ENCODE data around the gene MSI2. TPM values are rescaled to one million over a fixed set of nuclear protein-coding genes. Genes with fewer than 3 reads are reported as not detected.
"Not testable (repeated sequence)": the region's sequence is repeated elsewhere in the genome, so short reads cannot be mapped to it uniquely, and the experiment has no call there.

The MSI2 gene
- total and polyA plus RNA-seq, 7 experiments from 2014 or later: 3.3 to 169 (median 125) TPM

- CTCF ChIA-PET, POLR2A ChIA-PET: not testable (repeated sequence)
Measured at GRCh38 chr17:57300592-57300991, 44.3 kb downstream of the MSI2 start.

GRCh38 chr17:57302690-57303465 lies 46.6 kb downstream of the MSI2 start:
- CTCF ChIA-PET: interaction anchor here (0.6 kb wide), 1 partner anchor 117 kb away, joined by 4 read pairs; no protein-coding TSS in a partner anchor
- no peak for DNase-seq
- H3K27me3 ChIP-seq (ENCODE audit: control insufficient read depth in 2 of 2, insufficient read depth in 2 of 2, low read length in 2 of 2): no peaks in the 10 kb centered on the region
- no peak overlapping the region for H3K27ac ChIP-seq (ENCODE audit: low read depth, low read length)
- no peaks in the 10 kb centered on the region for H3K4me1 ChIP-seq (ENCODE audit: control insufficient read depth in 2 of 2, insufficient read depth in 2 of 2, low read length in 2 of 2)
- peaks cover 0 to 10% (median 0%) of the 10 kb centered on the region in 3 experiments for H3K36me3 ChIP-seq (ENCODE audit: control insufficient read depth in 2 of 3, insufficient read depth in 3 of 3, low read length in 3 of 3)
- Mint-ChIP-seq H3K9me3 (peaks cover 0 to 18% (median 0%) of the 10 kb centered on the region in 11 donors), H3K4me1 (peaks cover 19 to 56% (median 34%) of the 10 kb centered on the region in 7 donors), H3K4me3 (no peak overlapping the region), H3K36me3 (peaks cover 18 to 57% (median 39%) of the 10 kb centered on the region in 5 donors), H3K27me3 (no peaks in the 10 kb centered on the region), H3K27ac (no peak overlapping the region)
- POLR2A ChIA-PET: no interaction called here
- H3K4me3 ChIP-seq (ENCODE audit: low read length): no peak overlapping the region
- no peaks in the 10 kb centered on the region for H3K9me3 ChIP-seq (ENCODE audit: control insufficient read depth in 2 of 3, low read length in 3 of 3)
- intact Hi-C loops (cut with micrococcal nuclease): no loop called here
- ATAC-seq: no peak

More at GRCh38 chr17:57300592-57300991, 44.3 kb downstream of the MSI2 start:
- H3K36me3 Mint-ChIP-seq: peaks cover 19 to 58% (median 44%) of the 10 kb centered on the region in 5 donors
- H3K4me3 ChIP-seq (ENCODE audit: low read length); H3K4me3 Mint-ChIP-seq; intact Hi-C loops (cut with micrococcal nuclease); H3K4me1 ChIP-seq (ENCODE audit: control insufficient read depth in 2 of 2, insufficient read depth in 2 of 2, low read length in 2 of 2); DNase-seq; H3K9me3 ChIP-seq (ENCODE audit: control insufficient read depth in 2 of 3, low read length in 3 of 3); H3K27ac ChIP-seq (ENCODE audit: low read depth, low read length); ATAC-seq; H3K27me3 ChIP-seq (ENCODE audit: control insufficient read depth in 2 of 2, insufficient read depth in 2 of 2, low read length in 2 of 2); H3K27me3 Mint-ChIP-seq: not testable (repeated sequence)
- peaks cover 0 to 17% (median 0%) of the 10 kb centered on the region in 3 experiments for H3K36me3 ChIP-seq (ENCODE audit: control insufficient read depth in 2 of 3, insufficient read depth in 3 of 3, low read length in 3 of 3)
- H3K27ac Mint-ChIP-seq: peak overlapping the region in 1 of 9 donors; percentile 29
- peaks cover 0 to 24% (median 0%) of the 10 kb centered on the region in 11 donors for H3K9me3 Mint-ChIP-seq
- H3K4me1 Mint-ChIP-seq: peaks cover 21 to 49% (median 31%) of the 10 kb centered on the region in 7 donors

GRCh38 chr17:57305144-57305728 lies 48.9 kb downstream of the MSI2 start:
- H3K27me3 ChIP-seq (ENCODE audit: control insufficient read depth in 2 of 2, insufficient read depth in 2 of 2, low read length in 2 of 2): no peaks in the 10 kb centered on the region
- Mint-ChIP-seq H3K4me1 (peaks cover 17 to 61% (median 41%) of the 10 kb centered on the region in 7 donors), H3K27ac (peak overlapping the region in 1 of 9 donors; percentile 59), H3K9me3 (peaks cover 0 to 6% (median 0%) of the 10 kb centered on the region in 11 donors), H3K4me3 (no peak overlapping the region), H3K36me3 (peaks cover 9 to 47% (median 25%) of the 10 kb centered on the region in 5 donors), H3K27me3 (no peaks in the 10 kb centered on the region)
- H3K4me3 ChIP-seq (ENCODE audit: low read length): no peak overlapping the region
- ChIA-PET POLR2A (no interaction called here), CTCF (no interaction called here)
- no peaks in the 10 kb centered on the region for H3K36me3 ChIP-seq (ENCODE audit: control insufficient read depth in 2 of 3, insufficient read depth in 3 of 3, low read length in 3 of 3)
- H3K4me1 ChIP-seq (ENCODE audit: control insufficient read depth in 2 of 2, insufficient read depth in 2 of 2, low read length in 2 of 2): no peaks in the 10 kb centered on the region
- no peaks in the 10 kb centered on the region for H3K9me3 ChIP-seq (ENCODE audit: control insufficient read depth in 2 of 3, low read length in 3 of 3)
- intact Hi-C loops (cut with micrococcal nuclease): no loop called here
- DNase-seq (no peak), ATAC-seq (no peak)
- no peak overlapping the region for H3K27ac ChIP-seq (ENCODE audit: low read depth, low read length)

GRCh38 chr17:57305908-57306504 lies 49.7 kb downstream of the MSI2 start:
- Mint-ChIP-seq H3K27me3 (no peaks in the 10 kb centered on the region), H3K27ac (peak overlapping the region in 1 of 9 donors; percentile 18), H3K36me3 (peaks cover 4 to 42% (median 17%) of the 10 kb centered on the region in 5 donors), H3K4me1 (peaks cover 16 to 66% (median 39%) of the 10 kb centered on the region in 7 donors), H3K9me3 (peaks cover 0 to 3% (median 0%) of the 10 kb centered on the region in 11 donors), H3K4me3 (no peak overlapping the region)
- Histone ChIP-seq H3K9me3 (ENCODE audit: control insufficient read depth in 2 of 3, low read length in 3 of 3) (no peaks in the 10 kb centered on the region), H3K27me3 (ENCODE audit: control insufficient read depth in 2 of 2, insufficient read depth in 2 of 2, low read length in 2 of 2) (no peaks in the 10 kb centered on the region), H3K4me1 (ENCODE audit: control insufficient read depth in 2 of 2, insufficient read depth in 2 of 2, low read length in 2 of 2) (no peaks in the 10 kb centered on the region), H3K27ac (ENCODE audit: low read depth, low read length) (no peak overlapping the region), H3K36me3 (ENCODE audit: control insufficient read depth in 2 of 3, insufficient read depth in 3 of 3, low read length in 3 of 3) (no peaks in the 10 kb centered on the region), H3K4me3 (ENCODE audit: low read length) (no peak overlapping the region)
- intact Hi-C loops (cut with micrococcal nuclease): no loop called here
- no peak for DNase-seq
- CTCF ChIA-PET: interaction anchor here (1.0 kb wide), 1 partner anchor 63 kb away, joined by 3 read pairs; no protein-coding TSS in a partner anchor
- ATAC-seq: no peak
- POLR2A ChIA-PET: no interaction called here

- peak overlapping the region in 1 of 9 donors; percentile 13 for H3K27ac Mint-ChIP-seq
- intact Hi-C loops (cut with micrococcal nuclease): no loop called here
- DNase-seq (no peak), ATAC-seq (no peak)
- no peak overlapping the region for H3K4me3 Mint-ChIP-seq
- no peaks in the 10 kb centered on the region for H3K27me3 ChIP-seq (ENCODE audit: control insufficient read depth in 2 of 2, insufficient read depth in 2 of 2, low read length in 2 of 2)
- H3K4me1 ChIP-seq (ENCODE audit: control insufficient read depth in 2 of 2, insufficient read depth in 2 of 2, low read length in 2 of 2): no peaks in the 10 kb centered on the region
- H3K36me3 Mint-ChIP-seq: peaks cover 4 to 30% (median 11%) of the 10 kb centered on the region in 5 donors
- no peaks in the 10 kb centered on the region for H3K9me3 Mint-ChIP-seq
- peaks cover 19 to 60% (median 28%) of the 10 kb centered on the region in 7 donors for H3K4me1 Mint-ChIP-seq
- no peak overlapping the region for H3K4me3 ChIP-seq (ENCODE audit: low read length)
- H3K9me3 ChIP-seq (ENCODE audit: control insufficient read depth in 2 of 3, low read length in 3 of 3): no peaks in the 10 kb centered on the region
- POLR2A ChIA-PET: no interaction called here
- no peaks in the 10 kb centered on the region for H3K27me3 Mint-ChIP-seq
- no peak overlapping the region for H3K27ac ChIP-seq (ENCODE audit: low read depth, low read length)
- no peaks in the 10 kb centered on the region for H3K36me3 ChIP-seq (ENCODE audit: control insufficient read depth in 2 of 3, insufficient read depth in 3 of 3, low read length in 3 of 3)
- CTCF ChIA-PET: no interaction called here
Measured at GRCh38 chr17:57308543-57309186, 52.3 kb downstream of the MSI2 start.

GRCh38 chr17:57309479-57309878 lies 53.2 kb downstream of the MSI2 start:
- H3K4me3 Mint-ChIP-seq: no peak overlapping the region
- Histone ChIP-seq H3K36me3 (ENCODE audit: control insufficient read depth in 2 of 3, insufficient read depth in 3 of 3, low read length in 3 of 3) (no peaks in the 10 kb centered on the region), H3K9me3 (ENCODE audit: control insufficient read depth in 2 of 3, low read length in 3 of 3) (no peaks in the 10 kb centered on the region), H3K27ac (ENCODE audit: low read depth, low read length) (no peak overlapping the region), H3K4me1 (ENCODE audit: control insufficient read depth in 2 of 2, insufficient read depth in 2 of 2, low read length in 2 of 2) (no peaks in the 10 kb centered on the region), H3K4me3 (ENCODE audit: low read length) (no peak overlapping the region), H3K27me3 (ENCODE audit: control insufficient read depth in 2 of 2, insufficient read depth in 2 of 2, low read length in 2 of 2) (no peaks in the 10 kb centered on the region)
- intact Hi-C loops (cut with micrococcal nuclease): no loop called here
- peaks cover 4 to 34% (median 11%) of the 10 kb centered on the region in 5 donors for H3K36me3 Mint-ChIP-seq
- ChIA-PET POLR2A (no interaction called here), CTCF (no interaction called here)
- no peaks in the 10 kb centered on the region for H3K27me3 Mint-ChIP-seq
- H3K27ac Mint-ChIP-seq: peak overlapping the region in 1 of 9 donors; percentile 42
- ATAC-seq (no peak), DNase-seq (no peak)
- H3K4me1 Mint-ChIP-seq: peaks cover 18 to 64% (median 28%) of the 10 kb centered on the region in 7 donors
- H3K9me3 Mint-ChIP-seq: no peaks in the 10 kb centered on the region

All from naive thymus-derived CD4-positive, alpha-beta T cell (primary cell).